Measurements from ENCODE around the gene GNPTG. TPM values are rescaled to one million over a fixed set of nuclear protein-coding genes. Genes with fewer than 3 reads are reported as not detected.

The GNPTG gene
- total and polyA plus RNA-seq, 2 of the 8 experiments (the other 6 are each of a cell fraction or from before 2014, with no cell fraction given): 26.2 to 51.2 TPM

GRCh38 chr16:1312467-1312816, 39.3 kb upstream of the GNPTG start:
- WGBS, 2 experiments (ENCODE audit: extremely low coverage in 1 of 2, insufficient coverage in 1 of 2, insufficient read length in 1 of 2, insufficient replicate concordance in 2 of 2, low coverage in 1 of 2, low lambda C conversion rate in 2 of 2, missing lambda C conversion rate in 1 of 2): 96% methylated on average over 16 of the region's 16 CpGs; no CpG with 5 or more reads in 1 of the 2 experiments
- H2BK120ac ChIP-seq (replicated peaks; ENCODE audit: low read depth, low read length): no peak overlapping the region
- H3K27me3 ChIP-seq (replicated peaks in 1 of 4; ENCODE audit: control insufficient read depth in 3 of 4, extremely low read depth in 1 of 4, insufficient read depth in 3 of 4, low read length in 3 of 4): no peaks in the 10 kb centered on the region
- H3K79me1 ChIP-seq (ENCODE audit: low read depth, low read length): peaks cover 7% of the 10 kb centered on the region; the same call in 1 of the 2 replicates
- peaks cover 19 to 46% (median 33%) of the 10 kb centered on the region in 4 experiments; a peak in 7 of 8 replicates for H3K36me3 ChIP-seq (ENCODE audit: control insufficient read depth in 2 of 4, insufficient read depth in 4 of 4, low read length in 3 of 4)
- no peak overlapping the region for H3K4ac ChIP-seq (replicated peaks; ENCODE audit: insufficient read length, low read depth, low read length)
- no peaks in the 10 kb centered on the region for H3K9me3 ChIP-seq (ENCODE audit: insufficient read depth in 2 of 2, low read depth in 1 of 2, low read length in 1 of 2)
- no peak overlapping the region for H2AFZ ChIP-seq (ENCODE audit: low read length)
- H2BK5ac ChIP-seq (ENCODE audit: low read depth, low read length): no peak overlapping the region
- H2AK5ac ChIP-seq (ENCODE audit: low read depth, low read length): no peak overlapping the region
- no peak overlapping the region for H3K4me3 ChIP-seq (ENCODE audit: extremely low read depth in 1 of 4, insufficient read depth in 2 of 4, low read depth in 3 of 4, low read length in 4 of 4)
- H3K4me1 ChIP-seq (replicated peaks in 1 of 4; ENCODE audit: control insufficient read depth in 3 of 4, insufficient read depth in 4 of 4, low read length in 3 of 4): peaks cover 0 to 12% (median 5%) of the 10 kb centered on the region in 4 experiments; a peak in 5 of 7 replicates
- peaks cover 52 to 56% of the 10 kb centered on the region in 2 experiments for H4K20me1 ChIP-seq (replicated peaks in 1 of 2; ENCODE audit: control insufficient read depth in 1 of 2, insufficient read depth in 2 of 2, low read length in 2 of 2)
- no peak overlapping the region for H3K18ac ChIP-seq (ENCODE audit: extremely low read depth, low read length)
- H3K56ac ChIP-seq (replicated peaks; ENCODE audit: insufficient read length, low read depth, low read length): no peak overlapping the region
- H3K23me2 ChIP-seq (ENCODE audit: low read depth, low read length): peaks cover 22% of the 10 kb centered on the region
- H3K23ac ChIP-seq (ENCODE audit: insufficient read length): no peak overlapping the region
- ChIA-PET POLR2A (ENCODE audit: partially characterized antibody) (interaction anchor here (0.6 to 11.4 kb wide), 8 partner anchors 8 to 139 kb away, joined by 3 to 106 read pairs (median 6); no protein-coding TSS in a partner anchor), CTCF (ENCODE audit: partially characterized antibody) (interaction anchor here (1.0 to 1.9 kb wide), 6 partner anchors 11 to 35 kb away, joined by 3 to 4 read pairs (median 4); no protein-coding TSS in a partner anchor)
- FAIRE-seq (no peak), DNase-seq (ENCODE audit: low read depth in 1 of 2, low spot score in 2 of 2) (no peak)
- no peak overlapping the region for H4K91ac ChIP-seq (replicated peaks; ENCODE audit: insufficient read length, low read length)
- no peak overlapping the region for H2BK12ac ChIP-seq (ENCODE audit: low read depth, low read length)
- no peak overlapping the region for H4K5ac ChIP-seq (ENCODE audit: insufficient read length, low read depth, low read length)
- H3K27ac ChIP-seq (ENCODE audit: low read depth, low read length): no peak overlapping the region
- H2BK20ac ChIP-seq (ENCODE audit: low read length): no peak overlapping the region
- no peak overlapping the region for H3K14ac ChIP-seq (ENCODE audit: insufficient read length)
- peak overlapping the region; percentile 79 for H4K8ac ChIP-seq (ENCODE audit: extremely low read depth, insufficient read depth, low read length)
- H3K4me2 ChIP-seq (ENCODE audit: insufficient read depth in 1 of 2, low read depth in 2 of 2, low read length in 2 of 2): no peak overlapping the region; a peak in 1 of 4 replicates
- no peak overlapping the region for H3K9ac ChIP-seq (replicated peaks in 1 of 4; ENCODE audit: extremely low read depth in 1 of 4, low read depth in 3 of 4, low read length in 3 of 4)
- no peak overlapping the region for H2BK15ac ChIP-seq (ENCODE audit: low read length)
- H3K79me2 ChIP-seq (ENCODE audit: control insufficient read depth in 1 of 2, insufficient read depth in 2 of 2, low read length in 2 of 2): peaks cover 36 to 69% of the 10 kb centered on the region in 2 experiments
- no peak for TF ChIP-seq USF2 (IDR thresholded peaks at IDR 0.05; ENCODE audit: low read length)
- no peak for TF ChIP-seq CREB1 (IDR thresholded peaks at IDR 0.05)
- no peak for TF ChIP-seq MAFK (IDR thresholded peaks at IDR 0.05; ENCODE audit: low read depth, low read length)
- no peak for TF ChIP-seq TBP (IDR thresholded peaks at IDR 0.05; ENCODE audit: low read depth, low read length)
- TF ChIP-seq YY1 (IDR thresholded peaks at IDR 0.05; ENCODE audit: low read depth, low read length): no peak
- no peak for TF ChIP-seq BRCA1 (IDR thresholded peaks at IDR 0.05; ENCODE audit: low read depth, low read length)
- TF ChIP-seq KDM5A (IDR thresholded peaks at IDR 0.05; ENCODE audit: low read length): no peak
- no peak for TF ChIP-seq SP4 (IDR thresholded peaks at IDR 0.05; ENCODE audit: low read length)
- no peak for TF ChIP-seq SIRT6 (IDR thresholded peaks at IDR 0.05; ENCODE audit: low read length)
- no peak for TF ChIP-seq CHD1 (IDR thresholded peaks at IDR 0.05; ENCODE audit: low read depth, low read length)
- no peak for TF ChIP-seq HDAC2 (IDR thresholded peaks at IDR 0.05; ENCODE audit: borderline replicate concordance in 1 of 2, low read depth in 2 of 2, low read length in 2 of 2)
- TF ChIP-seq MAX (IDR thresholded peaks at IDR 0.05): no peak
- no peak for TF ChIP-seq TCF12 (IDR thresholded peaks at IDR 0.05; ENCODE audit: low read depth, low read length)
- no peak for TF ChIP-seq RNF2 (IDR thresholded peaks at IDR 0.05; ENCODE audit: borderline replicate concordance, low read depth, low read length, missing control alignments, poor library complexity, severe bottlenecking)
